ENCODE data around the gene RPS6KA2.
"Not testable (repeated sequence)": the region's sequence is repeated elsewhere in the genome, so short reads cannot be mapped to it uniquely, and the experiment has no call there.

The RPS6KA2 gene

GRCh38 chr6:166383802-166384363 is 243.2 kb downstream of the RPS6KA2 start:
- peak; percentile 37 for DNase-seq

DNA sequence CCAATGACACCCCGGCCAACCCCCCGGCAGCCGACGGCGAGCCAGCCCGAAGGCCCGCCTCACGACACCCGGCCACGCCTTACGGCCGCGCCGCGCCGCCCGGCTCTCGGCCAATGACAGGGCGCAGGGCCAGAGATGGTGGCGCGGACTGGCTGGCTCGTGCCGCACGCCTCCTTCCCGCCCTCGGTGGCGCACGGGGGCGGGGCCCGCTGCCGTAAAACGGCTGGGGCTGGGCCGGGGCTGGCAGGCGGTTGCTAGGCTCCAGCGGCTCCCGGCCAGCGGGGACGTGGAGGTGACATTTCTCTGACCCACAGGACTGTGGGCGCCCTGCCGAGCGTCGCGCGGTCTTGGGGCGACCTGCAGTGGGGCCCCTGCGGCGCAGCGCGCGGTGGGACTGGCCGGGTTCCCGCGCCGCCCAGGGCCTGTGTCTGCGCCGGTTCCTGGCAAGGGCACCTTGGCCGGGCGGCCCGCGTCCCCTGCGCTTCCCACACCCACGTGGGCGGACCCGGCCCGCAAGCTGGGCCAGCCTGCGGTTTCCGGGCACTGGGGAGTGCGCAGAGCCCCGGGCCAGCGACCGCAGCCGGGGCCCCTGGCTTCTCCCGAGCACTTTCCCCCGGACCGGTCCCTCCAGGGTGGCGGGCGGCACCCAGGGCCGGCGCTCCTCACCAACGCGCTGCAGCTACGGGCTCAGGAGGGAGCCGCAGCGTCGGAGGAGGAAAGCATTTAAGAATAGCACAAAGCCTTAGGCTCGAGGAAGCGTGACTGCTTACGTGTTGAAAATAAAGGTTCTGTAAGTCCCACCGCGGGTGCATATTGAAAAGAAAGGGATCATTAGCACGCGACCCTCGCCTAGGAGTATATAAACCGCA is 243.9 kb downstream of the RPS6KA2 start, which contains the start of gene MPC1:
TSS of gene MPC1 (minus strand) at position 8 of the 869 bp plus-strand sequence. CDS start 64 bp downstream, outside the sequence.
- peak; percentile 96 for DNase-seq

DNA sequence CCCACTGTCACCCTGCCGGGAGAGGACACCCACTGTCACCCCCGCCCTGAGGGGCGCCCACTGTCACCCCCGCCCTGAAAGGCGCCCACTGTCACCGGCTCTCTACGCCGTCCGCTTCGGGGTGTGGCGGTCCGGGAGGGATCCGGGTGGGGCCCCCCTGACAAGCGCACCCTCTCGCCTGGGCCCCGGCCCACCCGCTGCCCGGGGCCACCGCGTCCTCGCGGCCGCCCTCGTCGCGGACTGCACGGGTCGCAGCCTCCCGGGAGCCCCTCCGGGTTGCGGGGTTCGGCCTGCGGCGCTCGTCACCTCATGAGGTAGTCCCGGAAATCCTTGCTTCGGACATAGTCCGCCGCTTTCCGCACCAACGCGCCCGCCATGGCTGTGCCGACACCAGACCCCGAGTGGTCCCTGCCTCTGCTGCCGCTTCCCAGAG is 244.5 kb downstream of the RPS6KA2 start:
- DNase-seq: no peak

DNA sequence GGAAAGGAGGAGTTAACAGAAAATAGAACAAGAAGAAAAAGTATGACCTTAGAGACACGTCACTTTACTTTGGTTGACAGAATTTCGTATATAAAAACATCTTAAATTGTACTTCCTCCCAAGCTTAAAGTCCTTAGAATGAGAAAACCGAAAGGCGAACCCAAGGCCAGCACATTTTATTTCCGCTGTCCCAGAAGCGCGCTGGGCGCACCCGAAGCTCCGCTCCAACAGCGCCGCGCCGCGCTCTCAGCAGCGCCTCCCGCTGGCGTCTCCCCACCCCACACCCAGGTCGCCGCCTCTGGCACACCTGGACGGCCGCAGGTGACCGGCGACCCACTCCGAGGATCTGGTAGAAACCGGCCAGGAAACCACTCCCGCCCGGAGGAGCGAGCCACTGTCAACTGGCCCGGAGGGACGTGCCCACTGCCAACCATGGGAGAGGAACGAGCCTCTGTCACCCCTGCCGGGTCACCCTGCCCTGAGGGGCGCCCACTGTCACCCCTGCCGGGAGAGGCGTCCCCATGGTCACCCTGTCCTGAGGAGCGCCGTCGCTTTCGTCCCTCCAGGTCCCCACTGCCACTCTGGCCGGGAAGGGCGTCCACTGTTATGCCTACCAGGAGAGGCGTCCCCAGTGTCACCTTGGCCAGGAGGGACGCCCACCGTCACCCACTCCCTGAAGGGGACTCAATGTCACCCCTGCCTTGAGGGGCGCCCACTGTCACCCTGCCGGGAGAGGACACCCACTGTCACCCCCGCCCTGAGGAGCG is 245.1 kb downstream of the RPS6KA2 start:
- DNase-seq: peak; percentile 68

DNA sequence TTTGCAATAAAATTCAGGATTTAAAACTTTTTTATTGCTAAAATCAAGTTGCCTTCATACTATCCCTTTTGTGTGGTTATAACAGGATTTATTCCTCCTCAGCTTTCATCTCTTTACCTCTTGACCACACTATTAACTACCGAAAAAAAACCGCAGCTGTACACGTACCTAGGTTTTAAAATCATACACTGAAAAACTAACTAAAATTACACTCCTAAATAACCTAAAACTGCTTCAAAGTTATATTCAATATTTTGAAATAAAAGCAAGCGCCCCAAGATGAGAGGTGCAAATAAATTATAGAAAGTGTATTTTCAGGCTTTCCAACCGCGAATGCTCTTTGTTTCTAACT is 245.7 kb downstream of the RPS6KA2 start:
- no peak for DNase-seq

- no peak for DNase-seq
Measured at GRCh38 chr6:166379800-166380199, 247.3 kb downstream of the RPS6KA2 start.

DNA sequence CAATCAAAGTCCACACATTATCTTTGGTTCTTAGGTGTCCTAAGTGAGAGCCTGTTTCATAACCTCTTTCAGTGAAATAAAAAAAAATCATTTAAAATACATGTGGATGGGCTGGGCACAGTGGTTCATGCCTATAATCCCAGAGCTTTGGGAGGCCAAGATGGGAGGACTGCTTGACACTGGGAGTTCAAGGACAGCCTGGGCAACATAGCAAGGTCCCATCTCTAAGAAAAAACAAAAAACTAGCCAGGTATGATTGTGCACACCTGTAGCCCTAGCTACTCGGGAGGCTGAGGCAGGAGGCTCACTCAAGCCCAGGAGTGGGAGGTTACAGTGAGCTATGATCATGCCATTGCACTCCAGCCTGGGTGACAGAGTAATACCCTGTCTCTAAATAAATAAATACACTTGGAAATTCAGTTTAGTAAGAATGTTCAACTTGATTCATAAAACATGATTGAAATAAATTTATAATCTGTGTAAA is 247.9 kb downstream of the RPS6KA2 start:
- DNase-seq: no peak

- DNase-seq: no peak
Measured at GRCh38 chr6:166377721-166378120, 249.3 kb downstream of the RPS6KA2 start.

- DNase-seq: no peak
Measured at GRCh38 chr6:166375013-166375412, 252.0 kb downstream of the RPS6KA2 start.

GRCh38 chr6:166370489-166370888 is 256.6 kb downstream of the RPS6KA2 start:
- DNase-seq: no peak

GRCh38 chr6:166369782-166370181 is 257.3 kb downstream of the RPS6KA2 start:
- DNase-seq: no peak

- no peak for DNase-seq
Measured at GRCh38 chr6:166366921-166367320, 260.1 kb downstream of the RPS6KA2 start.

- DNase-seq: no peak
Measured at GRCh38 chr6:166365806-166366205, 261.2 kb downstream of the RPS6KA2 start.

GRCh38 chr6:166365221-166365620 is 261.8 kb downstream of the RPS6KA2 start:
- DNase-seq: no peak

DNA sequence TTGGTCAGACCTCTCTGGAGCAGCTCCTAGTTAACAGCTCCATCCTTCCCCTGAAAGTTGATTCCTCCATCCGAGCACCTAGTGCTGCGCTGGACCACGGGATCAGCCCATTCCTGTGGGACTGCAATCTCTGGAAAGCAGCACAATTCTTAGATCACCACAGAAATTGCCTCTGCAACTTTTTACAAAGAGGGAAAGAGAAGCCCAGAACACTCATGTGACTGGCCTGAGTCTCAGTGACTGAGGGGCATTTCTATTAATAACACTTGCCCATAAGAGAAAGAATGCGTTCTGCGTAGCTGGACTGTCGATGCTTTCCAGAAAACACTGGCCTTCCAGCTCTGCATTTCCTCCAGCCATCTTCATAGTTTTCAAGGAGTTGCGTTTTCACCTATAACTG is 262.6 kb downstream of the RPS6KA2 start:
- no peak for DNase-seq

GRCh38 chr6:166362427-166362826 is 264.6 kb downstream of the RPS6KA2 start:
- not testable (repeated sequence) for DNase-seq

DNA sequence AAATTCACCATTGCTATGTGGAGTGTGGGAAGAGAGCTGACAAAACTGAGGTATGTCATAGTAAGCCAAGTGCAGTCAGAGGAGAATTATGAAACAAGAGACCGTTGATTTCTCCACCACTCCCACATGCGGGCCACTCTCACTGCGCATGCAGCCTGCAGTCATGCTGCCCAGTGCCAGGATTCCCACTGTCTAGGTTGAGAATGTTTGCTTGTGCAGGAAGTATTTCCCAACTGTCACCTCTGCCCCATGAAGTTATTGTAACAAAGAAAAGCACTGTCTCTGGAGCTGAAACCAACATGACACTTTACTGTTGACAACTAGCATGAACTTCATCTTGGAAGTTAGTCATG is 266.0 kb downstream of the RPS6KA2 start:
- DNase-seq: no peak

GRCh38 chr6:166360243-166361076 is 266.6 kb downstream of the RPS6KA2 start:
- no peak for DNase-seq

All from activated naive CD4-positive, alpha-beta T cell treated with anti-CD3 and anti-CD28 coated beads, Interleukin-2, amount 50 U/mL, for 16 hours (primary cell).